ENCODE data around the gene RTTN. TPM values are rescaled to one million over a fixed set of nuclear protein-coding genes. Genes with fewer than 3 reads are reported as not detected.

RTTN gene
- total and polyA plus RNA-seq, 2 of the 4 experiments (the other 2 are of a cell fraction) = 5.8 to 19.9 TPM

DNA sequence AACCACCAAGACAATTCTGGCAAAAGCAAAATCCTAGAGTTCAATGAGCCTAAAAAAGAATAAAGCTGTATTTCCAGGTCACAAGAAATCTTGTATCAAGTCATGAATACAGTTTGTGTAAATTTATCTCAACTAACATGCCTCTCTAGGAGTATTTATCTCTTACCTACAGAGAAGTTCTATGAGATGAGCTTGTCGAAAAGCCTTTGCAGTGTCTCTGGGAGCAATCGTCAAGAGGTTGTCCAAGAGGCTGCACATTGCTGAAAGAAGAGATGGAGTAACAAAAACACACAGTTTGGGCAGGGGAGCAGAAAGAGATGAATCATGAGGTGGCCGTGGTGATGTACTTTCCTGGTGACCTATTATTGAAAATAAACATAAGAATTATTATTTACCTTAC lies 145.8 kb downstream of the RTTN start:
- Histone ChIP-seq H3K18ac (ENCODE audit: low read depth, low read length) (no peak overlapping the region), H3K36me3 (ENCODE audit: control insufficient read depth, insufficient read depth, low read length) (peaks cover 2% of the 10 kb centered on the region; the same call in 1 of the 2 replicates), H4K91ac (ENCODE audit: insufficient read depth, low read depth, low read length) (no peak overlapping the region), H2AFZ (replicated peaks; ENCODE audit: low read length, poor library complexity) (no peak overlapping the region), H4K20me1 (ENCODE audit: insufficient read depth, low read length) (no peaks in the 10 kb centered on the region), H4K5ac (ENCODE audit: low read depth, low read length) (no peak overlapping the region), H3K56ac (ENCODE audit: extremely low read depth, insufficient read depth, low read length) (no peak overlapping the region), H3K27ac (ENCODE audit: insufficient read depth, low read length) (no peak overlapping the region), H3K4ac (ENCODE audit: low read depth, low read length) (no peak overlapping the region), H2BK15ac (ENCODE audit: low read depth, low read length) (no peak overlapping the region), H2AK5ac (ENCODE audit: low read depth, low read length) (no peak overlapping the region), H2BK20ac (ENCODE audit: low read depth, low read length) (no peak overlapping the region), H3K4me3 (ENCODE audit: insufficient read depth, low read depth, low read length) (no peak overlapping the region), H3K4me2 (ENCODE audit: low read depth, low read length) (no peak overlapping the region), H2BK5ac (ENCODE audit: low read depth, low read length, poor library complexity, severe bottlenecking) (no peak overlapping the region), H2BK120ac (ENCODE audit: low read depth, low read length) (no peak overlapping the region), H3K23ac (ENCODE audit: low read depth, low read length) (no peak overlapping the region), H3K79me1 (ENCODE audit: low read depth in 1 of 2, low read length in 2 of 2) (no peaks in the 10 kb centered on the region), H3K9ac (ENCODE audit: low read depth, low read length) (no peak overlapping the region), H3K14ac (replicated peaks; ENCODE audit: low read depth, low read length) (no peak overlapping the region), H3K9me3 (ENCODE audit: control insufficient read depth, insufficient read depth, low read length) (no peaks in the 10 kb centered on the region), H3K27me3 (ENCODE audit: control insufficient read depth, insufficient read depth, low read length) (no peaks in the 10 kb centered on the region), H3K9me1 (ENCODE audit: insufficient read depth, low read length) (peaks cover 3% of the 10 kb centered on the region; the same call in 1 of the 2 replicates), H3K4me1 (ENCODE audit: control insufficient read depth, insufficient read depth, low read length) (peaks cover 2% of the 10 kb centered on the region), H2AK9ac (replicated peaks; ENCODE audit: low read depth, low read length, poor library complexity) (no peak overlapping the region), H4K8ac (ENCODE audit: low read depth in 2 of 2, low read length in 2 of 2) (no peak overlapping the region)
- in situ Hi-C loops (cut with MboI; ENCODE audit: low sequenced_read_pairs) = no loop called here
- TF ChIP-seq SMC3 (IDR thresholded peaks at IDR 0.05; ENCODE audit: low read depth, low read length) (no peak), MAFK (IDR thresholded peaks at IDR 0.05; ENCODE audit: low read depth, low read length) (no peak), RAD21 (IDR thresholded peaks at IDR 0.05; ENCODE audit: low read length) (no peak), MAZ (IDR thresholded peaks at IDR 0.05; ENCODE audit: borderline replicate concordance, low read depth, low read length) (no peak), RFX5 (IDR thresholded peaks at IDR 0.05; ENCODE audit: low read depth, low read length) (no peak), MXI1 (IDR thresholded peaks at IDR 0.05; ENCODE audit: borderline replicate concordance, low read depth, low read length) (no peak), NFE2L2 (IDR thresholded peaks at IDR 0.05; ENCODE audit: low read depth, low read length) (no peak), FOS (IDR thresholded peaks at IDR 0.05; ENCODE audit: low read depth, low read length) (no peak), CHD1 (IDR thresholded peaks at IDR 0.05; ENCODE audit: low read depth, low read length) (no peak), CEBPB (IDR thresholded peaks at IDR 0.05; ENCODE audit: low read depth, low read length) (no peak), POLR2A (IDR thresholded peaks at IDR 0.05; ENCODE audit: low read depth, low read length) (no peak), RCOR1 (IDR thresholded peaks at IDR 0.05; ENCODE audit: insufficient replicate concordance, low read length) (no peak), BHLHE40 (IDR thresholded peaks at IDR 0.05; ENCODE audit: low read depth, low read length) (no peak)
- TF ChIP-seq, protein P1, sequence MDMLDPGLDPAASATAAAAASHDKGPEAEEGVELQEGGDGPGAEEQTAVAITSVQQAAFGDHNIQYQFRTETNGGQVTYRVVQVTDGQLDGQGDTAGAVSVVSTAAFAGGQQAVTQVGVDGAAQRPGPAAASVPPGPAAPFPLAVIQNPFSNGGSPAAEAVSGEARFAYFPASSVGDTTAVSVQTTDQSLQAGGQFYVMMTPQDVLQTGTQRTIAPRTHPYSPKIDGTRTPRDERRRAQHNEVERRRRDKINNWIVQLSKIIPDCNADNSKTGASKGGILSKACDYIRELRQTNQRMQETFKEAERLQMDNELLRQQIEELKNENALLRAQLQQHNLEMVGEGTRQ (IDR thresholded peaks at IDR 0.05; ENCODE audit: low read depth, low read length) = no peak
- TF ChIP-seq, protein P2, sequence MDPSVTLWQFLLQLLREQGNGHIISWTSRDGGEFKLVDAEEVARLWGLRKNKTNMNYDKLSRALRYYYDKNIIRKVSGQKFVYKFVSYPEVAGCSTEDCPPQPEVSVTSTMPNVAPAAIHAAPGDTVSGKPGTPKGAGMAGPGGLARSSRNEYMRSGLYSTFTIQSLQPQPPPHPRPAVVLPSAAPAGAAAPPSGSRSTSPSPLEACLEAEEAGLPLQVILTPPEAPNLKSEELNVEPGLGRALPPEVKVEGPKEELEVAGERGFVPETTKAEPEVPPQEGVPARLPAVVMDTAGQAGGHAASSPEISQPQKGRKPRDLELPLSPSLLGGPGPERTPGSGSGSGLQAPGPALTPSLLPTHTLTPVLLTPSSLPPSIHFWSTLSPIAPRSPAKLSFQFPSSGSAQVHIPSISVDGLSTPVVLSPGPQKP (IDR thresholded peaks at IDR 0.05; ENCODE audit: borderline replicate concordance, low read depth, low read length) = no peak
- TF ChIP-seq, protein P3, sequence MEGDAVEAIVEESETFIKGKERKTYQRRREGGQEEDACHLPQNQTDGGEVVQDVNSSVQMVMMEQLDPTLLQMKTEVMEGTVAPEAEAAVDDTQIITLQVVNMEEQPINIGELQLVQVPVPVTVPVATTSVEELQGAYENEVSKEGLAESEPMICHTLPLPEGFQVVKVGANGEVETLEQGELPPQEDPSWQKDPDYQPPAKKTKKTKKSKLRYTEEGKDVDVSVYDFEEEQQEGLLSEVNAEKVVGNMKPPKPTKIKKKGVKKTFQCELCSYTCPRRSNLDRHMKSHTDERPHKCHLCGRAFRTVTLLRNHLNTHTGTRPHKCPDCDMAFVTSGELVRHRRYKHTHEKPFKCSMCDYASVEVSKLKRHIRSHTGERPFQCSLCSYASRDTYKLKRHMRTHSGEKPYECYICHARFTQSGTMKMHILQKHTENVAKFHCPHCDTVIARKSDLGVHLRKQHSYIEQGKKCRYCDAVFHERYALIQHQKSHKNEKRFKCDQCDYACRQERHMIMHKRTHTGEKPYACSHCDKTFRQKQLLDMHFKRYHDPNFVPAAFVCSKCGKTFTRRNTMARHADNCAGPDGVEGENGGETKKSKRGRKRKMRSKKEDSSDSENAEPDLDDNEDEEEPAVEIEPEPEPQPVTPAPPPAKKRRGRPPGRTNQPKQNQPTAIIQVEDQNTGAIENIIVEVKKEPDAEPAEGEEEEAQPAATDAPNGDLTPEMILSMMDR (conservative IDR thresholded peaks at IDR 0.05; ENCODE audit: low read depth, low read length) = no peak
- BruUV-seq (replicated peaks) = no TSS peak
- DNase-seq (no peak), ATAC-seq (ENCODE audit: low read depth) (no peak)
- no CpG with 5 or more reads among the region's 3 CpGs for WGBS, 2 experiments (ENCODE audit: extremely low coverage in 2 of 2, insufficient read length in 1 of 2)
- dilution Hi-C loops (cut with HindIII; ENCODE audit: low sequenced_read_pairs, unreplicated experiment) = no loop called here
- ChIA-PET CTCF (interaction anchor here (0.5 kb wide), 1 partner anchor 372 kb away, joined by 3 read pairs; no protein-coding TSS in a partner anchor), POLR2A (ENCODE audit: unreplicated experiment) (no interaction called here)
- intact Hi-C loops (cut with micrococcal nuclease) = no loop called here
